ENCODE results near the gene SYPL2.
"Not testable (repeated sequence)": the region's sequence is repeated elsewhere in the genome, so short reads cannot be mapped to it uniquely, and the experiment has no call there.

SYPL2 gene

DNA sequence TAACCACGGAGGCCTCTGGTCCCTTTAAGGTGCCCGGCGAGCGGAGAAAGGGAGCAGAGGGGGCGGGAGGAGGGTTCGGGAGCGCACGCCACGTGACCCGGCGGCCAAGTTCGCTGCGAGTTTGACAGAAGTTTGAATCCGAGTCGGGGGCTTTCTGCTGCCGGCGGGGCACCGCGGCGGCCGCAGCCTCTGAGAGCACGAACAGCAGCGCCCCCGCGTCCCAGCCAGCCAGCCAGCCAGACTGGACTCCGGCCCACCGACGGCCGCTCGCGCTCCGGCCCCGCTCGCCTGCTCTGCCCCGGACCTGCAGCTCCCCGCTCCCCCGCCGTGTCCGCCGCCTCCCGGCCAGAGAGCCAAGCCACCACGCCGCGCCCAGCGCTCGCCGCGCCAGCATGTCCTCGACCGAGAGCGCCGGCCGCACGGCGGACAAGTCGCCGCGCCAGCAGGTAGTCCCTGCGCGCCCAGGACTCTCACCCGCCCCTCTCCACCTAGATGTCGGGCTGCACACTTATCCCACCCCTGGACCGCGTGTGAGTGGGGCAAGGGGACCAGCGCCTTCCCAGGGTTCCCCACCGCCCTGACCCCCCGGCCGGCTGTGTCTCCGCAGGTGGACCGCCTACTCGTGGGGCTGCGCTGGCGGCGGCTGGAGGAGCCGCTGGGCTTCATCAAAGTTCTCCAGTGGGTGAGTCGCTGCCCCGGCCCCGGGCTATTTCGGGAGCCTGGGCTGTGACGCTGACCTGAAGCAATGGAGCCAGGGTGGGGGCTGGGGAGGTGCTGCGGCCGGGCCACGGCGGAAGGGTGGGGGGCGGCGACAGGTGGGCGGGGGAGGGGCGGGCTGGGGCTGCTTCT lies at the start of gene SYPL2:
SYPL2 (plus strand) TSS at position 95 of the 849 bp plus-strand sequence; CDS start at position 393, 298 bp downstream.
- no peak for DNase-seq

DNA sequence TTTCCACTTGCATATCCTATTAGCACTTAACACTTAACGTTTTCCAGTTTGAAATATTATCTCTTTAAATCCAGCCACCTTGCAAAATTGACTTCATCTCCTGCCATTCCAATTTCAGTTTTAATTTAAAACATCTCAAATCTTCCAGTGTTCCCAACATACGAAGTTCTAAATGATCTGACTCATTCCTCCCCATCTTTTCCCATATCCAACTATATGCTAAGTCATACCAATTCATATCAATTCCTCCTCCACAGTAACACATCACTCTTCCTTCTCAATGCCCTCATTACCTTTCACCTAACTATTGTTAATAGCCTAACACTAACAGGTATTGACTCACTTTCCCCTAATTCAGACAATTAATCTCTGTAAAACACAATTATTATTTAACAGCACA lies 42.8 kb upstream of the SYPL2 start:
- DNase-seq = no peak

DNA sequence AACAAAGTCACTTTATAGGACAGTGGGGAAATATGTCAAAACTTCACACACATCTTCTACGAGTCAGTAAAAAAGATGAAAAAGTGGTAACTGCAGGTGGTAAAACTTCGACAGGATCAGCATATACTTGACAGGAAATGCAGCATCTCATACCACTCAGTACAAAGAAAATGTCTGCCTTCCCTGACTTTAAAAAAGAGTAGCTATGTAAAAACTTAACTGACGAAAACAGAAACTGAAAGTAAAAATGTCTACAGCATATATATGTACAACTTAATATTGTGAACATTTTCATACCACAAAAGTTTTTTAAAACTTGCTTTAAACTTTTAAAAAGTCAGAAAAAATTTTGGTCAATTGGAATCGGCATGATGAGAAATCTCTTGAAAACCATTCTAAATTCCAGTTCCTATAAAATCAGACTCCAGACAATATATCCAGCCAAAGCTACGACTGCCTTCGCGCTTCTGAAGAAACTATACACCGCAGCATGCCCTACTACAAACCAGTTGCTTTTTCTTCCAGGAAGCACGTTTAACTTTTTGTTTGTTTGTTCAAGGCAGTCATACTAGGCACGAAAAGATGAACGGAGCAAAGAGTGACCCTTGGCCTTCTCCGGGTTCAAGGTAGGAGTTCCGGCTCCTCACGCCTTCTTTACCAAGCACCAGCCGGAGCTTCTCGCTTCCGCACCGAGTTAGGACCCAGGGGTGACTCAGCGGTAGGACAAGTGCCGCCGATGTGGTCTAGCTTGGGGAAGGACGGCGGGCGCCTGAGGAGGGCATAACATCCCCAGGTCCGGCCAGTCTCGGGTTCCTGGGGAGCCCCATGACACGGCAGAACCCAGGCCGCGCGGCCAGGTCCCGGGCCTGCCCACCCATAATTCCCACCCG lies 40.7 kb upstream of the SYPL2 start:
- DNase-seq = peak; percentile 46

DNA sequence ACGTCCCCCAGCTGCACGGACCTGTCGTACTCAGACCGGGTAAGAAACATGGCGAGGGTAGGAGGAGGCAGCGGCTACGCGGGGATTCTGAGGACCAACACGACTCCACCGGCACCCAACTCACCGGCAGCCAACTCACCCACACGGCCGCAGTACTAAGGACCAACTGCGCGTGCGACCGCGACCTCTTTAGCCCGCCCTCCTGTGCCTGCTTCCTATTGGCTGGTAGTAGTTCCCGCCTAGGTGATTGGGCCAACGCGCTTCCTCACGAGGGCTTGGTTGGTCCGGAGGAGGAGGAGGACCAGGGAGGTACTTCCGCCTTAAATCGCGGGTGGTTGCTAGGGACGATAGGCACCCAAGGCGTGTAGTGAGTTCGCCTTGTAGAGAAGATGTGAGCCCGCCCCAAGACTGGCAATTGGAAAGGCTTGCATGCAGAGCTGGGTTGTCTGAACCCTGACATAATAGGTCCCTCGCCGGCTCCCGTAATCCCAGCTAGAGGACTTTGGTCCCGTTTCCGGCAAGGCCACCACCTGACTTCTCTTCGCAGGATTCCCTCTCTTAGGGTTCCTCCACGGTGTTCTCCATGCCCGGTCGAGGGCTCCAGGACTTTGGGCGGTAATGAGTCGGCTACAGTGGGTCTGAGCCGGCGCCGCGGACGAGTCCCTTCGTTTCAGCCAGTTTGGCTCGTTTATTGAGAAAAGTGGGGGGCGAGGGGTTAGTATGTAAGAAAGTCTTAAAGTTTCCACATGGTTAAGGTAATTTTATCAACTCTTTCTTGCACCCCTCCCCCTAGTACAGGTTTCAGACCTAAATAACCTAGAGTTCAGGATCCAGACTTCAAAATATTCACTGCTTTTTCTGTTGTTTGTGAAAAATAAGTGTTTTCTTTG lies 39.8 kb upstream of the SYPL2 start, which contains the start of gene PSMA5:
PSMA5 (minus strand) TSS at position 168 of the 890 bp plus-strand sequence; CDS start at position 50, 118 bp downstream.
- peak; percentile 99 for DNase-seq

DNA sequence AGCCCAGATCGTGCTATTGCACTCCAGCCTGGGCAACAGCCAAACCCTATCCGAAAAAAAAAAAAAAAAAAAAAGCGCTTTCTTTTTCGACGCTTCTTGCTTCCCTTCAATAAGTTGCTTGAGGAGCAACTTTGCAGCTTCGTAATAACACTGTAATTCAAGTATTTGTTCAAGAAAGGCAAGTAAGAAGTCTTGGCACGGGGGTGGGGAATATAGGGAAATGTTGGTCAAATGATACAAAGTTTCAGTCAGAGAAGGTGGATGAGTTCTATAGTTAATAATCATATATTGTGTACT lies 39.2 kb upstream of the SYPL2 start:
- no peak for DNase-seq

DNA sequence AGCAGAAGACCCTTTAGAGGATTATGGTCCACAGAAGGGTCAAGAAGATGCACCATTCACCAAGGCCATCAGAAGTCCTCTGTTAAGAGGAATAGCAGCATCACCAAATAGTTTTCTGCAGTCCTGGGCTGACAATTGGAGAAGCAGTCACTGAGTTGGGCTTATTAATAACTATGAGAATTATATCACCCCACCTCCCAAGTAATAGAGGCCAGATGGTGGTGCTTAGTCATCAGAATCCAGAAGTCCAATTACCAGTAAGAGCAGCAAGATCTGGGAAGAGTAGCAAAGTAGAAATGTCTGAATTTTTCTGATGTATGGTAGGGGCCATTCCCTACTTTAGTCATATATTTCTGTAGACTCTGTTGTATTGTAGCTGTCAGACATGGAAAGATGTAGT lies 34.0 kb upstream of the SYPL2 start:
- DNase-seq = no peak

DNA sequence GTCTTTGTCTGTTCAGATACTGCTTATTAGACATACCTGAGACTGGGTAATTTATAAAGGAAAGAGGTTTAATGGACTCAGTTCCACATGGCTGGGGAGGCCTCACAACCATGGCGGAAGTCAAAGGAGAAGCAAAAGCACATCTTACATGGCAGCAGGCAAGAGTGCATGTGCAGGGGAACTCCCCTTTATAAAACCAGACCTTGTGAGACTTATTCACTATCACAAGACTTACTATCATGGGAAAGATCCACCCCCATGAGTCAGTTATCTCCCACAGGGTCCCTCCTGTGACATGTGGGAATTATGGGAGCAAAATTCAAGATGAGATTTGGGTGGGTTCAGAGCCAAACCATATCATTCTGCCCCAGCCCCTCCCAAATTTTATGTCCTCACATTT lies 33.0 kb upstream of the SYPL2 start:
- no peak for DNase-seq

DNA sequence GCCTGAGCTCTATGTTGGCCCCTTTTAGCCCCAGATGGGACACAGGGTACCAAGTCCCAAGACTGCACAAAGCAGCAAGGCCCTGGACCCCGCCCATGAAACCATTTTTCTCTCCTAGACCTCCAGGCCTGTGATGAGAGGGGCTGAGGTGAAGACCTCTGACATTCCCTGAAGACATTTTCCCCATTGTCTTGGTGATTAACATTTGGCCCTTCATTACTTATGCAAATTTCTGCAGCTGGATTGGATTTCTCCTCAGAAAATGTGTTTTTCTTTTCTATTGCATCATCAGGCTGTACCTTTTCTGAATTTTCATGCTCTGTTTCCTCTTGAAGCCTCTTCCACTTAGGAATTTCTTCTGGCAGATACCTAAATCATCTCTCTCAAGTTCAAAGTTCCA lies 31.9 kb upstream of the SYPL2 start:
- no peak for DNase-seq

DNA sequence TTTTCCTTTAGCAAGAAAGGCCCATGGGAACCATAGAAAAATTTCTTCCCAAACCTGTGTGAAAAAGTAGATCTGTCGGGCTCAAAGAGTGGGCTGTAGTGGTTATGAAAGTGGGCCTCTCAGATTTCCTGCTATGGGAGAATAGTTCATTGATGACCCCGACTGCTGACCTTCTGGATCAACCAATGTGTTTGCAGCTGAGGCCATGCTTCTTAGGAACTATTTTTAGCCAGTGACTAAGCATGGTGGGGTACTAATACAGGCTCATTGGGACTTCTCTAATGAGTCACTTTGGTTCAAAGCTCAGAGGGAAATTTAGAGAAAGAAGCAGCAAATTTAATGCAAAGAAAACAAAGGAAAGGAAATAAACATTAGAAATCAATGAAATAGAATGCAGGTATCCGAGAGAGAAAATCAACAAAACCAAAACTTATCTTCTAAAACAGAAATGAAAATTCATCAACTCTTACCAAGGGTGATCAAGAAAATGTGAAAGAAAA lies 27.5 kb upstream of the SYPL2 start:
- no peak for DNase-seq

DNA sequence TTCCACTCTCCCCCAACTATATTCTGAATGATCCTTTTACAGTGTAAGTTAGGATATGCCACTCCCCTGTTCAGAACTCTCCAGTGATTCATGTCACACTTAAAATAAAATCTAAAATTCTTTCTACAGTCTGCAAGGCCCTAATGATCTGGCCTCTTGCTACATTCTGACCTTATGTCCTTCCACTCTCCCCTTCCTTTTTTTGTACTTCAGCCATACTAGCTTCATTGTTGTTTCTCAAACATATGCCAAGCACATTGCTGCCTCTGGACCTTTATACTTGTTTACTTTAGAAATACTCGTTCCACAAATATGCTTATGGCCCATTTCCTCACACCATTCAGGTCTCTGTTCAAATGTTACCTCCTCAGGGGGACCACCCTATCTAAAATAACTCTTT lies 25.3 kb upstream of the SYPL2 start:
- DNase-seq = no peak

DNA sequence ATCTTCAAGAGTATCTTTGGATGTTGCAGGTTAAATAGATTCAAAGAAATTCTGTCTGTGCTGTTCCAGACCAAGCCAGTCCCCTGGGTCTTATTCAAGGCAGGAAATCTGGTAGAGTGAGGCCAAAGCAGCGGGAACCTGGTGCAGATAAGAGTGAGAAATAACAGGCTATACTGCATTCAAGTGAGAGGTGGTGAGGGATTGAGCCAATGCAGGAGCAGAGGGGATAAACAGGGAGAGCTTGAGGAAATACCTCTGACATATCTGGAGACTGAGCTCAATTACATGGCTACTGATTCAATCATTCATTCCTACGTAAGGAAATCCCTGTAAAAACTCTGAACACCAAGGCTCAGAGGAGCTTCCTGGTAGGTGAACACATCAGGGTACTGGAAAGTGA lies 22.9 kb upstream of the SYPL2 start:
- DNase-seq = no peak

DNA sequence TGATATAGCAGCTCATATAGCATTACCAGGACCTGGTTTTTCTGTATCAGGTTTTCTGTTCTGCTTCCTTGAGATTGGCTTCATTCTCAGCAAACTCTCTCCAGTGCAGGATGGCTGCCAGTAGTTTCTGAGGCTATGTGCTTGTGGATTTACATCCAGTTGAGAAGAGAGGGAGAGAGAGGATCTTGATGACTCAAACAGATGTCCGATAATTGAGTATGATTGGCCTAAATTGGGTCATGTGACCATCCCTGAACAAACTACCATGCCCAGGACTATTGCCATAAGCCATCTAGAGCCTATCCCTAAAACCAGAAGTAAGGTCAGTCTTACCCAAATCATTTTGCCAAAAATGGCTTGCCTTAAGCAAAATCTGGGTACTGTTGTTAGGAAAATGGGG lies 22.0 kb upstream of the SYPL2 start:
- DNase-seq = no peak

DNA sequence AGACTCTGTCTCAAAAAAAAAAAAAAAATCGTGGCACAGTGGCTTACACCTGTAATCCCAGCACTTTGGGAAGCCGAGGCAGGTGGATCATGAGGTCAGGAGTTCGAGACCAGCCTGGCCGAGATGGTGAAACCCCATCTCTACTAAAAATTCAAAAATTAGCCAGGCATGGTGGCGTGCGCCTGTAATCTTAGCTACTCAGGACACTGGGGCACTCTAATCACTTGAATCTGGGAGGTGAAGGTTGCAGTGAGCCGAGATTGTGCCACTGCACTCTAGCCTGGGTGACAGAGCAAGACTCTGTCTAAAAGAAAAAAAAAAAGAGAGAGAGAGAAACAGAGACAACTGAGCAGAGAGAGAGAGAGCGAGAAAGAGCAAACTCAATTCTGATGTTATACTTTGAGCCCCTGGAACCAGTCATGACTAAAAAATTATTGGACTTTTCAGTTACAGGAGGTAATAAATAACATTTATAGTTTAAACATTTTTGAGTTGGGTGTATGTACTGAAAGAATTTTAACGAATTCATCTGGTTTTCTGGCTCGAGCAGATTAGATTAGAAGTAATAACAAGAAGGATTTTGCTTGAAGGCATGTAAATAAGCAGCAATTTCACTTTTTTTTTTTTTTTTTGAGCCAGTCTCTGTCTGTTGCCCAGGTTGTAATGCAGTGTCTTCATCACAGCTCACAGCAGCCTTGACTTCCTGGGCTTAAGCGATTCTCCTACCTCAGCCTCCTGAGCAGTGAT lies 20.2 kb upstream of the SYPL2 start:
- DNase-seq = not testable (repeated sequence)

DNA sequence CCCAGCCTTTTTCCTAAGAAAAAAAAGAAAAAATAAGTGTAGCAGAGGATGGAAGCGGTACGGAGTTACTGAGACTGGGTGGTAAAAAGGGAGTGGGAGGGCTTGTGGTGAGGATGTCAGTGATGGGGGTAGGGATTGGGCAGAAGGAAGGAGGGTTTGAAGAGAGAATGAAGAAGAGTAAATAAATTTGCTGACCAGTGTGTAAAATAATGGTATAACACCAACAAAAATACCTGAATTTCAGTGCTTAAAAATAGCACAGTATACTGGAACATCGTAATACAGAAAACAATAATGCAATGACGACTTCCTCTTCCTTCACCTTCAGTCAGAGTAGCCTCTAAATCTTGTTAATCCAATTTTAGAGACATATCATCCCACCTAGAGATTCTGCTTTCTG lies 18.8 kb upstream of the SYPL2 start:
- DNase-seq = no peak

DNA sequence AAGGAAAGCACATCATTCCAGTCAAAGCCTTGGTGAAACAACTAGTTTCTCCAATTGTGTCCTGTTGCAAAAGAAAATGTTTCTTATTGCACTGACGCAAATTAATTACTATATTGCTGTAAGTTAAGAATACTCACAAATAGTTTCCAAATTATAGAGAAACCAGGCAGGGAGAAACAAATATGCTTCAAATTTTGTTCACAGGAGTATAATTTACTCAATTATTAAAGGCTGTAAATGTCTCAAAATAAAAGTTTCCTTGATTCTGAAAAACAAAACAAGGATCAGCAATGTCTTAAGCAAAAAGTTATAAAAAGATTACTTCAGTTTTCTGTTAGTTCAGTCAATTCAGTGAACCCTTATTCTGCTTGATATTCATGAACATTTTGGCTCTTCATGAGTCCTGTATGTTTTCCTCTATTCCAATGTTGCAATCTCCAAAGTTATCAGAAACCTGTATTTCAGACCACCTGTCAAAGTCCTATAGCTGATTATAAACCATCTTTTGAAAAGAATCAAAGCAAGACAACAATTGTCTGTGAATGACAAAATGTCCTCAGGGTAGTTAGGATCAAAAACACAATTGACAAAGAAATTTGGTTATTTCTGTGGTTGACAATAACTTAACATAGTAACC lies 11.7 kb upstream of the SYPL2 start:
- DNase-seq = no peak

DNA sequence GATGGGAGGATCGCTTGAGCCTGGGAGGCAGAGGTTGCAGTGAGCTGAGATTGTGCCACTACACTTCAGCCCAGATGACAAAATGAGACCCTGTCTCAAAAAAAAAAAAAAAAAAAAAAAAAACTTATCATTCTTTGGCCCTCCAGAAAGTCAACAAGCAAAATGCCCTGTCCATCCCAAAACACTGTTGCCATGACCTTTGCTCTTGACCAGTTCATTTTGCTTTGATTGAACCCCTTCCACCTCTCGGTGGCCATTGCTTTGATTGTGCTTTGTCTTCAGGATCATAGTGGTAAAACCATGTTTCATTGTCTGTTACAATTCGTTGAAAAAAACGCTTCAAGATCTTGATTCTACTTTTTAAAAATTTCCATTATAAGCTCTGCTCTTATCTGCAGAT lies 8.5 kb upstream of the SYPL2 start:
- no peak for DNase-seq

DNA sequence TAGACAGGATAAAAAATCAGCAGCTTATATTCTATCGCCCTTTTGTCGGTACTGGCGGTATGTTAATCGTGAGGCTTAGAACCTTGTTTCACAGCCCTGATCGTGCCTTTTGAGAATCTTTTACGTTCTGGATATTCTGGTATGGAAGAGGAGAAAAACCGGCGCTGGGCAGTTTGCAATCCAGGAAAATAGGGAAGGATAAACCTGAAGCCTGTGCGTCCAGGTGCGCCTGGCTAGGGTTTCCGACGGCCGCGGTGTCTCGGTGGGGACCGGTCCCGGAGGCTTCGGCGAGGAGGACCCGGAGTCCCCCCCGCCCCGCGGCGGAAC lies 258 bp upstream of the SYPL2 start:
- no peak for DNase-seq

DNA sequence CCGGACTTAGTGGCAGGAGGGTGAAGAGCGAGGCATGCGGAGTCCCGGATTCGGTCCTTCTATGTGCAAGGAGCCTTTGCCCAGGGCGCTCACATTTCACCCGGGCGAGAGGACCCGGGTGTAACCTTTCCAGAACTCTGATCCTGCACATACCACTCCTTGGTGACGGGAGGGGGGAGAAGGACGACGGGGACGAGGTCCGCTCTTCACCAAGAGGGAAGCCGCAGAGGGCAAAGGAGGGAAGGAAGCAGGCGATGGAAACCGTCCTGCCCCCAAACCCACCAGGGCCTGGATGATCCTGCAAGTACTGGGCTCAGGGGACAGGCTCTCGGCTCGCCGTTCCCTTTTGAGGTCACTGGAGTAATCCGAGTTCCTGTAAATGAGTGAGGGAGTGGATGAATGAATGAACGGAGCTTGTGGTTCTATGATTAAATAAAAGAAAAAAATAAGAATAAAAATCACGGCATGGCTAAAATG lies 993 bp downstream of the SYPL2 start:
- DNase-seq = no peak

DNA sequence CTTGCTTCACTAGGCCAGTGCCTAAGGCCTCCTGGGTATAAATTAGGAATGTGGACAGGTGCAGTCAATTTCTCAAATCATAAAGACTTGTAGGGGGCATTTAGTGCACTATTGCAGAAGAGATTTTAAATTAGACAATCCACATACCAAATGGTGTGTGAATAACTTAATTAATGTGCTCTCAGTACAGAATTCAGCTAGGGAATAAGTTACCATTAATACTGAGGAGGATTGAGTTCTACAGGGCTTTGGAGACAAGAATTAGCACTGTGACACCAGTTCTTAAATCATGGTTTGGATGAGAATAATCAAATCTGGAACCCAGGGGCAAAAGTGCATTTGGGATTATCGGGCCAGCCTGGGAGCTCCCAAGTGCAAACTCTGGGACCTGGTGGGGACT lies 1.7 kb downstream of the SYPL2 start:
- DNase-seq = no peak

DNA sequence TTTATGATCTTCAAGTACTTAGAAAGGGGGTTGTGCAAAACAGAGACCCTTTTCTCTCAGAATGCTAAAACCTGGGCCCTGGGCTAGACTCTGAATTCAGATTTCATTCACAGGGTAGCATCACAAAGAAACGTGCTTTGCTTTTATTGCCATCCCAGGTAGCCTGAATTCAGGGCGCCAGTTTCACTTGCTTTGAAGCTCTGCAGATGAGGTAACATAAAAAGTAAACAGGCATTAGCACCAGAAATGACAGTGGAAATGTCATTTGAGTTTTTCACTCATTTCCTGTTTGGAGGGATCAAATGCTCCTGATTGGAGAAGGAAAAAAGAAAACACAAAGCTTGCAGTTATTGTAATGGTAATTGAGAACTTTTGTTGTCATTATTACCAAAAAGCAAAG lies 2.6 kb downstream of the SYPL2 start:
- DNase-seq = no peak

DNA sequence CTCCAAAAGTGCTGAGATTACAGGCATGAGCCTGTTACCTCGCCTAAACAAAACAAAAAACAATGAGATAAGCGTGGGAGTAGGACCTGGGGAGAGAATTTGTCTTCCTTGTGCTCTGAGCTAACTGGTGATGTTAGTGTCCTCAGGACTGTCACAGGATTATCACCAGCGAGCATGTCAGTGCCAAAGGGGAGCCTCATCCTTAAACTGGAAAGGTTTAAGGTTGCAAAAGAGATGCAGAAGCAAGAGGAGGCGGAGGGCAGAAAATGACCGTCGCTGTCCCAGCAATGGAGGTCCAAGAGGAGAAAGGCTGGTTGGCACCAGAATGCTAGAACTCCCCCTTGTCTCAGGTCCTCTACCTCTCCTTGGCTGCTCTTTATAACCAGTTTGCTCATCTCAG lies 3.9 kb downstream of the SYPL2 start:
- DNase-seq = no peak

DNA sequence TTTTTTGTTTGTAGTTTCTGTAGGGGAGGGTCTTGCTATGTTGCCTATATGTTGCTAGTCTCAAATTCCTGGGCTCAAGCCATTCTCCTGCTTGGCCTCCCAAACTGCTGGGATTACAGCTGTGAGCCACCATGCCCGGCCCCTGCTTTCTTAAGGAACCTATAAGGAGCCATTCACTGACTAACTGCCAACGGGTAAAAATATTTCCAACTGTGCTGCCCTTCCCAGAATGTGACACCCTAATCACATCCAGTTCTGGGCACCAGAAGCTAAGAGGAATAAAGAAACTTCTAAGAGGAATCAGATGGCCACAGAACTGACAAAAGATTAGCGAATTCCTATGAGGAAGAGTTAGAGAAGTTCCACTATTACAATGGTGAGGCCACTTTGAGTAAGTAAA lies 6.4 kb downstream of the SYPL2 start:
- no peak for DNase-seq

Data from NCI-H345 (cell line).